ENCODE data around the gene SDS.
"Not testable (repeated sequence)": the region's sequence is repeated elsewhere in the genome, so short reads cannot be mapped to it uniquely, and the experiment has no call there.

Gene SDS

GRCh38 chr12:113359133-113359938 is 44.4 kb downstream of the SDS start:
- Histone ChIP-seq H3K36me3 (ENCODE audit: control insufficient read depth, insufficient read depth, low read length) (no peaks in the 10 kb centered on the region), H3K9ac (ENCODE audit: low read length) (peak overlapping the region; percentile 57), H3K27ac (ENCODE audit: low read depth, low read length) (no peak overlapping the region), H3K27me3 (ENCODE audit: control insufficient read depth, insufficient read depth, low read length) (no peaks in the 10 kb centered on the region), H3K9me3 (ENCODE audit: control insufficient read depth, insufficient read depth, low read depth, low read length) (no peaks in the 10 kb centered on the region), H3K4me3 (ENCODE audit: low read depth, low read length) (peak overlapping the region; percentile 78), H3K4me1 (ENCODE audit: control insufficient read depth, insufficient read depth, low read length) (peaks cover 6% of the 10 kb centered on the region; the same call in 1 of the 2 replicates)

- H3K27ac ChIP-seq (ENCODE audit: low read depth, low read length), result no peak within 1 kb of the TSS
Observed at GRCh38 chr12:113358381-113359132, 45.1 kb downstream of the SDS start, which contains the start of gene PLBD2. Gene PLBD2 (plus strand): TSS chr12:113358587. CDS start chr12:113358601, 14 bp downstream.

DNA sequence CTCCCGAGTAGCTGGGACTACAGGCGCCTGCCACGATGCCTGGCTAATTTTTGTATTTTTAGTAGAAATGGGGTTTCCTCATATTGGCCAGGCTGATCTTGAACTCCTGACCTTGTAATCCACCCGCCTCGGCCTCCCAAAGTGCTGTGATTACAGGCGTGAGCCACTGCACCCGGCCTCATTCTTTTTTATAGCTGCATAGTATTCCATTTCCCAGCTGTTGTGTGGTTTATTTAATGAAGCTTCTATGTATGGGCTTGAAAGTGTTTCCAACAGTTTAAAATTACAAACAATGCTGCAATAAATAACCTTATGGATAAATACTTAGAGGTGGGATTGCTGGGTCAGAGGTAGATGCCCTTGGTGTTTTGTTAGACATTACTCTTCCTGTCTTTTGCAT is 49.5 kb downstream of the SDS start:
- not testable (repeated sequence) for H3K4me1 ChIP-seq (ENCODE audit: control insufficient read depth, insufficient read depth, low read length); H3K36me3 ChIP-seq (ENCODE audit: control insufficient read depth, insufficient read depth, low read length); H3K27me3 ChIP-seq (ENCODE audit: control insufficient read depth, insufficient read depth, low read length); H3K9me3 ChIP-seq (ENCODE audit: control insufficient read depth, insufficient read depth, low read depth, low read length); H3K27ac ChIP-seq (ENCODE audit: low read depth, low read length); H3K4me3 ChIP-seq (ENCODE audit: low read depth, low read length); H3K9ac ChIP-seq (ENCODE audit: low read length)

More at GRCh38 chr12:113358381-113359132, 45.1 kb downstream of the SDS start, which contains the start of gene PLBD2:
- H3K27me3 ChIP-seq (ENCODE audit: control insufficient read depth, insufficient read depth, low read length), result no peaks in the 10 kb centered on the region
- peak within 1 kb of the TSS; percentile 61 for H3K9ac ChIP-seq (ENCODE audit: low read length)
- no peaks in the 10 kb centered on the region for H3K36me3 ChIP-seq (ENCODE audit: control insufficient read depth, insufficient read depth, low read length)
- no peaks in the 10 kb centered on the region for H3K9me3 ChIP-seq (ENCODE audit: control insufficient read depth, insufficient read depth, low read depth, low read length)
- H3K4me1 ChIP-seq (ENCODE audit: control insufficient read depth, insufficient read depth, low read length), result peaks cover 6% of the 10 kb centered on the region; the same call in 1 of the 2 replicates
- H3K4me3 ChIP-seq (ENCODE audit: low read depth, low read length), result peak within 1 kb of the TSS; percentile 78

DNA sequence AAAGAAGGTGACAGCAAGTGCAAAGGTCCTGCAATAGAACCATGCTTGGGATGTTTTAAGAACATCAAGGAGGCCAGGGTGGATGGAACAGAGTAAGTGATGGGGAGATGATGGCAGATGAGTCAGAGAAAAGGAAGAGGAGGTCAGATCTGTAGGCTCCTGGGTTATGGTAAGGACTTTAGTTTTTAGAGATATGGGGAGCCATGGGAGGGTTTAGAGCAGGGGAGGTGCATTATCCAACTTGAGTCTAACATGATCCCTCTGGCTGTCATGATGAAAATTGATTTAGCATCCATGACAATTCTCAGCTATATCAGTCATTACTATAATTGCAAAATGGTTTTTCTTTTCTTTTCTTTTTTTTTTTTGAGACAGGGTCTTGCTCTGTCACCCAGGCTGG is 52.6 kb downstream of the SDS start:
- H3K9me3 ChIP-seq (ENCODE audit: control insufficient read depth, insufficient read depth, low read depth, low read length), result no peaks in the 10 kb centered on the region
- H3K27me3 ChIP-seq (ENCODE audit: control insufficient read depth, insufficient read depth, low read length), result no peaks in the 10 kb centered on the region
- H3K4me3 ChIP-seq (ENCODE audit: low read depth, low read length), result no peak overlapping the region
- no peak overlapping the region for H3K27ac ChIP-seq (ENCODE audit: low read depth, low read length)
- H3K36me3 ChIP-seq (ENCODE audit: control insufficient read depth, insufficient read depth, low read length), result no peaks in the 10 kb centered on the region
- no peak overlapping the region for H3K9ac ChIP-seq (ENCODE audit: low read length)
- H3K4me1 ChIP-seq (ENCODE audit: control insufficient read depth, insufficient read depth, low read length), result peaks cover 5% of the 10 kb centered on the region

DNA sequence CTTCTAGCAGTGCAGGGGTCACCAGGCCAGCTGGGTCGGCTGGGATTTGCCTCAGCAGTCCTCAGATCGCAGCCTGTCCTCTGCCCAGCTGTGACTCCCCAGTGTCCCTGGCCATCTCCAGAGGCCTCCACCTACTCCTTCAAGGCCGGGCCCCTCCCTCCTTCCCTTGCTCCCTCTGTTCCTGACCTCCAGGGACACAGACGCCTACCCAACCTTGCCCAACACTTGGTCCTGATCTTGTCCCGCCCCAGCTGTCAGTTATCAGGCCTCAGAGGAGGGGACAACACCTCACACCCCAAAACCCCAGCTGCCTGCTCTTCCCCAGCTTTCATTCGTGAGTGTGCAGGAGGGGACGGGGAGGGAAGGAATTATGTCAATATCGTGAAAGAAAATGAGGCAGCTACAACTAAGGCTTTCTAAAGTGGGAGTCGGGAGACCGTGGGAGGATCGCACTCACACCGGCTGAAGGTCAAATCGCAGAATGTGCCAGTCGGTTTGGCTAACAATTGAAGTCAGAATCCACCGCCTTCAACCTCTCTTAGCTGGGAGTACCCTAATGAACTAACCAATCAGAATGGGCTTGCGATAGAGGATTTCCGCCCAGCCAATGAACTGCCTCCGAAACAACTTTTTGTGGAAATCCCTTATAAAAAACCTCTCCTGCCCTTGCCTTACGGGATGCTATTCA is 54.7 kb downstream of the SDS start:
- Histone ChIP-seq H3K27ac (ENCODE audit: low read depth, low read length) (no peak overlapping the region), H3K4me3 (ENCODE audit: low read depth, low read length) (no peak overlapping the region)

GRCh38 chr12:113347892-113348291 is 55.8 kb downstream of the SDS start:
- no peak overlapping the region for H3K27ac ChIP-seq (ENCODE audit: low read depth, low read length)
- H3K27me3 ChIP-seq (ENCODE audit: control insufficient read depth, insufficient read depth, low read length), result no peaks in the 10 kb centered on the region
- H3K9ac ChIP-seq (ENCODE audit: low read length), result no peak overlapping the region
- no peaks in the 10 kb centered on the region for H3K36me3 ChIP-seq (ENCODE audit: control insufficient read depth, insufficient read depth, low read length)
- no peaks in the 10 kb centered on the region for H3K9me3 ChIP-seq (ENCODE audit: control insufficient read depth, insufficient read depth, low read depth, low read length)
- no peak overlapping the region for H3K4me3 ChIP-seq (ENCODE audit: low read depth, low read length)
- peaks cover 5% of the 10 kb centered on the region for H3K4me1 ChIP-seq (ENCODE audit: control insufficient read depth, insufficient read depth, low read length)

More for the DNA sequence above, 54.7 kb downstream of the SDS start:
- Histone ChIP-seq H3K36me3 (ENCODE audit: control insufficient read depth, insufficient read depth, low read length) (no peaks in the 10 kb centered on the region), H3K9me3 (ENCODE audit: control insufficient read depth, insufficient read depth, low read depth, low read length) (no peaks in the 10 kb centered on the region), H3K4me1 (ENCODE audit: control insufficient read depth, insufficient read depth, low read length) (peaks cover 5% of the 10 kb centered on the region), H3K9ac (ENCODE audit: low read length) (no peak overlapping the region), H3K27me3 (ENCODE audit: control insufficient read depth, insufficient read depth, low read length) (no peaks in the 10 kb centered on the region)

DNA sequence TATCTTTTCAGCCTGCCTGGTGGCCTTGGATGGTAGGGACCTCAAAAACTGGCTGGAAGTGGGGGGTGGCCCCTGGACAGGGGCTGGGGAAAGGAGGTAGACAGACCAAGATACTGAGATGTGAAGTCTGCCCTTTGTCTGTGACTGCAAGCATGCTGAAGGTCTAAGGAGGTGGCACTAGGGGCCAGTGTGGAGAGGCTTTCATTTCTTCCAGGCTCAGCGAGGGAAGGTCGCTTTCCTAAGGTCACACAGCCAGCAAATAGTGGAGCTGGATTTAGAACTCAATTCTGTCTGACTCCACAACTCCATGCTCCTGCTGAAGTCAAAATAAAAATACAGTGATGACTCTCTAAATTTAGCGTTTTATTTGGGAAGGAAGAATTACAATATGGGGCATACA is 56.6 kb downstream of the SDS start:
- H3K36me3 ChIP-seq (ENCODE audit: control insufficient read depth, insufficient read depth, low read length), result no peaks in the 10 kb centered on the region
- H3K27ac ChIP-seq (ENCODE audit: low read depth, low read length), result no peak overlapping the region
- no peak overlapping the region for H3K9ac ChIP-seq (ENCODE audit: low read length)

DNA sequence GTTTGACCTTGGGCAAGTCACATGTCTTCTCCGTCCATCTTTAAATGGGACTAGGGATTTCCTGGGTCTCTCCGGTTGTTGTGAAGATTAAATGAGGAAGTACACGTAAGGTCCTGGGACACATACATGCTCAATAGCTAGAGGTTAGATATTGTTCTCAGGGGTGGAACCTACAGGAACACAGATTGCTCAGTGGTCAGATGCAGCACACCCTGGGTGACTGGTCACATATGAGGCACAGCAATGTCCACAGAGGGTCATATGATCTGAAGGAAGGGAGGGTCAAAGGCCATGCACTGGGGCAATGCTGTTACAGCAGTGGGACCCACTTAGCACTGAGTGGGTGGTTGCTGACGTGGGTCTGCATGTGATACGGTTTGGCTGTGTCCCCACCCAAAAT is 57.3 kb downstream of the SDS start:
- no peak overlapping the region for H3K9ac ChIP-seq (ENCODE audit: low read length)

More for the DNA sequence above, 56.6 kb downstream of the SDS start:
- no peaks in the 10 kb centered on the region for H3K9me3 ChIP-seq (ENCODE audit: control insufficient read depth, insufficient read depth, low read depth, low read length)
- H3K4me1 ChIP-seq (ENCODE audit: control insufficient read depth, insufficient read depth, low read length), result peaks cover 5% of the 10 kb centered on the region
- no peak overlapping the region for H3K4me3 ChIP-seq (ENCODE audit: low read depth, low read length)
- H3K27me3 ChIP-seq (ENCODE audit: control insufficient read depth, insufficient read depth, low read length), result no peaks in the 10 kb centered on the region

GRCh38 chr12:113345318-113345717 is 58.4 kb downstream of the SDS start:
- H3K27me3 ChIP-seq (ENCODE audit: control insufficient read depth, insufficient read depth, low read length), result no peaks in the 10 kb centered on the region
- H3K4me1 ChIP-seq (ENCODE audit: control insufficient read depth, insufficient read depth, low read length), result peaks cover 5% of the 10 kb centered on the region
- H3K4me3 ChIP-seq (ENCODE audit: low read depth, low read length), result no peak overlapping the region
- no peak overlapping the region for H3K9ac ChIP-seq (ENCODE audit: low read length)
- no peaks in the 10 kb centered on the region for H3K36me3 ChIP-seq (ENCODE audit: control insufficient read depth, insufficient read depth, low read length)
- H3K9me3 ChIP-seq (ENCODE audit: control insufficient read depth, insufficient read depth, low read depth, low read length), result no peaks in the 10 kb centered on the region
- H3K27ac ChIP-seq (ENCODE audit: low read depth, low read length), result no peak overlapping the region

More for the DNA sequence above, 57.3 kb downstream of the SDS start:
- no peak overlapping the region for H3K27ac ChIP-seq (ENCODE audit: low read depth, low read length)
- H3K27me3 ChIP-seq (ENCODE audit: control insufficient read depth, insufficient read depth, low read length), result no peaks in the 10 kb centered on the region
- no peaks in the 10 kb centered on the region for H3K9me3 ChIP-seq (ENCODE audit: control insufficient read depth, insufficient read depth, low read depth, low read length)
- no peak overlapping the region for H3K4me3 ChIP-seq (ENCODE audit: low read depth, low read length)
- no peaks in the 10 kb centered on the region for H3K36me3 ChIP-seq (ENCODE audit: control insufficient read depth, insufficient read depth, low read length)
- H3K4me1 ChIP-seq (ENCODE audit: control insufficient read depth, insufficient read depth, low read length), result peaks cover 5% of the 10 kb centered on the region
